Activated CD8-positive, alpha-beta T cell treated with anti-CD3 and anti-CD28 coated beads, Interleukin-2, amount 10 ng/mL, durations not matched to agents 7 days and 5 days (primary cell): ENCODE measurements around the gene FGF2. TPM values are rescaled to one million over a fixed set of nuclear protein-coding genes. Genes with fewer than 3 reads are reported as not detected.
"Not testable (repeated sequence)": the region's sequence is repeated elsewhere in the genome, so short reads cannot be mapped to it uniquely, and the experiment has no call there.

Experiments
- ATAC-seq: fragments of 150-1000 bp; cut with Tn5 transposase; one replicate; pipeline ENCODE4 v1.10.0; 2021; ENCODE audit warnings: moderate library complexity
- CTCF ChIA-PET: fragments of 350-600 bp; sonication (Branson Sonifier 250); formaldehyde crosslinking; loops from one replicate; lab custom pipeline; 2021; ENCODE audit warnings: antibody characterized with exemption; lab: Charles Lee
- POLR2A ChIA-PET: fragments of 350-600 bp; sonication (Branson Sonifier 250); formaldehyde crosslinking; loops from one replicate; lab custom pipeline; 2021; ENCODE audit warnings: antibody characterized with exemption; lab: Charles Lee
- DNase-seq: peaks from one replicate; pipeline ENCODE4 v3.0.0-alpha.2; 2020
- H3K27ac Mint-ChIP-seq: one replicate; pipeline ENCODE4 v1.8.0; 2021; ENCODE audit warnings: mild to moderate bottlenecking, mixed read lengths
- H3K27me3 Mint-ChIP-seq: one replicate; pipeline ENCODE4 v1.8.0; 2021; ENCODE audit warnings: low read depth, mixed read lengths
- H3K36me3 Mint-ChIP-seq: one replicate; pipeline ENCODE4 v1.8.0; 2021; ENCODE audit warnings: low read depth, mixed read lengths
- H3K4me1 Mint-ChIP-seq: one replicate; pipeline ENCODE4 v1.8.0; 2021; ENCODE audit warnings: low read depth, mixed read lengths
- H3K4me3 Mint-ChIP-seq: one replicate; pipeline ENCODE4 v1.8.0; 2021; ENCODE audit warnings: mild to moderate bottlenecking, mixed read lengths
- H3K9me3 Mint-ChIP-seq: one replicate; pipeline ENCODE4 v1.8.0; 2022; ENCODE audit warnings: mixed read lengths; ENCODE audit not compliant: insufficient read depth
- total RNA-seq, 2 experiments: library from RNA; stranded (reverse); gene quantifications; one replicate each; pipeline ENCODE4 v1.2.3, GENCODE V29; 2021

FGF2 gene
- total RNA-seq, 2 experiments from 2014 or later: 0.13 TPM; not detected in 1

- Mint-ChIP-seq H3K9me3 (no peaks in the 10 kb centered on the region), H3K4me1 (no peaks in the 10 kb centered on the region), H3K4me3 (no peak overlapping the region), H3K27me3 (peaks cover 34% of the 10 kb centered on the region), H3K36me3 (no peaks in the 10 kb centered on the region), H3K27ac (no peak overlapping the region)
- no peak for DNase-seq
- ChIA-PET CTCF (interaction anchor here (1.1 kb wide), 1 partner anchor 97 kb away, joined by 3 read pairs; no protein-coding TSS in a partner anchor), POLR2A (no interaction called here)
- ATAC-seq: no peak
These were observed 28.1 kb downstream of the FGF2 start for GRCh38 chr4:122854447-122855352.

- H3K36me3 Mint-ChIP-seq: no peaks in the 10 kb centered on the region
- ATAC-seq: no peak
- no peaks in the 10 kb centered on the region for H3K9me3 Mint-ChIP-seq
- peaks cover 34% of the 10 kb centered on the region for H3K27me3 Mint-ChIP-seq
- CTCF ChIA-PET: interaction anchor here (1.1 kb wide), 1 partner anchor 98 kb away, joined by 3 read pairs; no protein-coding TSS in a partner anchor
- H3K4me1 Mint-ChIP-seq: no peaks in the 10 kb centered on the region
- POLR2A ChIA-PET: no interaction called here
- no peak overlapping the region for H3K4me3 Mint-ChIP-seq
- no peak overlapping the region for H3K27ac Mint-ChIP-seq
- no peak for DNase-seq
These were observed 28.8 kb downstream of the FGF2 start for GRCh38 chr4:122855353-122855890.

- H3K9me3 Mint-ChIP-seq: no peaks in the 10 kb centered on the region
- DNase-seq (no peak), ATAC-seq (no peak)
- H3K36me3 Mint-ChIP-seq: no peaks in the 10 kb centered on the region
- no peaks in the 10 kb centered on the region for H3K4me1 Mint-ChIP-seq
- peaks cover 39% of the 10 kb centered on the region for H3K27me3 Mint-ChIP-seq
- ChIA-PET POLR2A (no interaction called here), CTCF (no interaction called here)
- no peak overlapping the region for H3K4me3 Mint-ChIP-seq
- no peak overlapping the region for H3K27ac Mint-ChIP-seq
These were observed 30.5 kb downstream of the FGF2 start for GRCh38 chr4:122857160-122857559.

GRCh38 chr4:122858705-122859104 is 32.1 kb downstream of the FGF2 start:
- H3K4me3 Mint-ChIP-seq: no peak overlapping the region
- DNase-seq: no peak
- no peaks in the 10 kb centered on the region for H3K36me3 Mint-ChIP-seq
- POLR2A ChIA-PET: no interaction called here
- H3K9me3 Mint-ChIP-seq: no peaks in the 10 kb centered on the region
- H3K27ac Mint-ChIP-seq: no peak overlapping the region
- H3K4me1 Mint-ChIP-seq: no peaks in the 10 kb centered on the region
- CTCF ChIA-PET: interaction anchor here (1.0 kb wide), 1 partner anchor 13 kb away, joined by 3 read pairs; no protein-coding TSS in a partner anchor
- no peak for ATAC-seq
- H3K27me3 Mint-ChIP-seq: peaks cover 36% of the 10 kb centered on the region

GRCh38 chr4:122861172-122861943 is 34.7 kb downstream of the FGF2 start:
- CTCF ChIA-PET: no interaction called here
- Mint-ChIP-seq H3K9me3 (no peaks in the 10 kb centered on the region), H3K4me1 (no peaks in the 10 kb centered on the region), H3K27me3 (peaks cover 27% of the 10 kb centered on the region), H3K36me3 (no peaks in the 10 kb centered on the region), H3K4me3 (no peak overlapping the region), H3K27ac (no peak overlapping the region)
- DNase-seq (no peak), ATAC-seq (no peak)
- POLR2A ChIA-PET: no interaction called here

GRCh38 chr4:122863639-122864038 is 37.0 kb downstream of the FGF2 start:
- Mint-ChIP-seq H3K4me1 (peaks cover under 1% of the 10 kb centered on the region), H3K27ac (no peak overlapping the region), H3K36me3 (no peaks in the 10 kb centered on the region), H3K27me3 (peaks cover 30% of the 10 kb centered on the region), H3K9me3 (no peaks in the 10 kb centered on the region), H3K4me3 (no peak overlapping the region)
- DNase-seq: no peak
- ATAC-seq: no peak
- CTCF ChIA-PET: no interaction called here
- POLR2A ChIA-PET: no interaction called here

- H3K27ac Mint-ChIP-seq: no peak overlapping the region
- peaks cover 2% of the 10 kb centered on the region for H3K4me1 Mint-ChIP-seq
- POLR2A ChIA-PET: no interaction called here
- CTCF ChIA-PET: no interaction called here
- ATAC-seq: no peak
- no peaks in the 10 kb centered on the region for H3K9me3 Mint-ChIP-seq
- H3K27me3 Mint-ChIP-seq: peaks cover 35% of the 10 kb centered on the region
- no peak overlapping the region for H3K4me3 Mint-ChIP-seq
- H3K36me3 Mint-ChIP-seq: no peaks in the 10 kb centered on the region
- no peak for DNase-seq
These were observed 38.8 kb downstream of the FGF2 start for GRCh38 chr4:122865425-122865824.

- H3K4me3 Mint-ChIP-seq, H3K4me1 Mint-ChIP-seq, H3K36me3 Mint-ChIP-seq, DNase-seq, H3K9me3 Mint-ChIP-seq, H3K27ac Mint-ChIP-seq, ATAC-seq, POLR2A ChIA-PET, CTCF ChIA-PET: not testable (repeated sequence)
- peaks cover 38% of the 10 kb centered on the region for H3K27me3 Mint-ChIP-seq
These were observed 41.6 kb downstream of the FGF2 start for GRCh38 chr4:122868235-122868634.

- H3K9me3 Mint-ChIP-seq: peaks cover 4% of the 10 kb centered on the region
- H3K4me3 Mint-ChIP-seq: no peak overlapping the region
- ChIA-PET CTCF (no interaction called here), POLR2A (no interaction called here)
- H3K4me1 Mint-ChIP-seq: peaks cover 2% of the 10 kb centered on the region
- H3K27me3 Mint-ChIP-seq: peaks cover 41% of the 10 kb centered on the region
- no peak overlapping the region for H3K27ac Mint-ChIP-seq
- no peak for DNase-seq
- H3K36me3 Mint-ChIP-seq: no peaks in the 10 kb centered on the region
- no peak for ATAC-seq
These were observed 46.5 kb downstream of the FGF2 start for GRCh38 chr4:122873146-122873545.

- no peak for ATAC-seq
These were observed 47.4 kb downstream of the FGF2 start for GRCh38 chr4:122873821-122874593.

GRCh38 chr4:122875949-122876348 is 49.3 kb downstream of the FGF2 start:
- H3K36me3 Mint-ChIP-seq: no peaks in the 10 kb centered on the region
- DNase-seq: no peak

More at GRCh38 chr4:122873821-122874593, 47.4 kb downstream of the FGF2 start:
- no peaks in the 10 kb centered on the region for H3K36me3 Mint-ChIP-seq
- CTCF ChIA-PET: no interaction called here
- no peak overlapping the region for H3K4me3 Mint-ChIP-seq
- no peak for DNase-seq
- peaks cover 42% of the 10 kb centered on the region for H3K27me3 Mint-ChIP-seq
- H3K27ac Mint-ChIP-seq: no peak overlapping the region
- H3K9me3 Mint-ChIP-seq: peaks cover 4% of the 10 kb centered on the region
- no peaks in the 10 kb centered on the region for H3K4me1 Mint-ChIP-seq
- POLR2A ChIA-PET: no interaction called here

More at GRCh38 chr4:122875949-122876348, 49.3 kb downstream of the FGF2 start:
- POLR2A ChIA-PET: interaction anchor here (0.6 kb wide), 1 partner anchor 46 kb away, joined by 3 read pairs; no protein-coding TSS in a partner anchor
- Mint-ChIP-seq H3K27ac (no peak overlapping the region), H3K4me1 (no peaks in the 10 kb centered on the region), H3K27me3 (peaks cover 28% of the 10 kb centered on the region), H3K4me3 (no peak overlapping the region), H3K9me3 (peaks cover 1% of the 10 kb centered on the region)
- ATAC-seq: no peak
- CTCF ChIA-PET: interaction anchor here (0.7 kb wide), 1 partner anchor 28 kb away, joined by 3 read pairs; no protein-coding TSS in a partner anchor
